ENCODE results near the gene HOXB1.

HOXB1 gene

DNA sequence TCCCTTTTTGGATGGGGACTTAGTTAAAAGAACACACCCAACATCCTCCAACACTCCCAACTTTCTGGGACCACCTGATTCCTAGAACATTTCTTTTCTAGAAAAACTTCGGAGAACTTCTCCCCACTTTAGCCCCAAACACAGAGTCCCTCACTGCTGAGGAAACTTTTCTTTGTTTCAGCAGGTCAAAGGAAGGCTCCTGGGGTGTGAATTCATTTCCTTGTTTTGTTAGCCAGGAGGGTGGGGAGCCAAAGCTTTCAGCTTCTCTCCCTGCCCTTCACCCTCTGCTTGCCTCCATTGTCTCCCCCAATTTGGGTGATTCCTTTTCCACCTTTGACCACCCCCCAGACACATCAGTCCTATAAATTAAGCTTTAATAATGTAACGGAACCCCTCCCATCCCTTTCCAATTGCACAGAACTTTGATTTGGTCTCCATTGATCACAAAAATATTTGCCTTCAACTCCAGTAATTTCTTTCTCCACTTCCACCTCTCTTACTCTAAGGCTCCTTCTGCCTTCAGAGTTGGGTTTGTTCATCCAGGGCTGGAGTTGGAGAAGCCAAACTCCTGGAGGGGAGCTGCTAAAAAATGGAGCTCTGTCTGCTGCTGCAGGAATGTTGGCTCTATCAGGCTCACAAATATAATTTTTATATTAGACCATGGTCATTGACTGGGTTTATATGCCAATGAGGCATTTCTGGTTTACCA lies 37.0 kb upstream of the HOXB1 start:
- no peak for DNase-seq (ENCODE audit: low read depth in 2 of 2)

DNA sequence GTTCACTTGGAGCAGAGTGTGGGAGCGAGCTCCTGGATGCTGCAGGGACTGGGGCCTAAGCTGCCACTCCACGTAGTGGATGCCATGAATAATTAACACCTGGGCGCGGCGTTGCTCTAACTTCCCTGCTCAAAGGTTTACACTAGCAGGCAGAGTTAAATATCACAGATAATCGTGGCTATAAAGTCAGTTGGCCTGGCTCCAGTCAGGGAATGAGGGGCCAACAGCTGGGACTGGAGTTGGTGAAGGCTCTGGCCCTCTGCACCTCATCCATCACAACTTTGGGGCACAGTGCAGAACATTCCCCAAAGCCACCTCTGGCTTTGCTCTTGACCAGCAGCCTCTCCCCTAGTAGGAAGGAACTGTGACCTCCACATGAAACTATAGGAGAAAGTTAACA lies 36.4 kb upstream of the HOXB1 start:
- no peak for DNase-seq (ENCODE audit: low read depth in 2 of 2)

- no peak for DNase-seq (ENCODE audit: low read depth in 2 of 2)
Measured at GRCh38 chr17:48566717-48567116, 35.9 kb upstream of the HOXB1 start.

GRCh38 chr17:48565925-48566710 lies 35.3 kb upstream of the HOXB1 start:
- no peak for DNase-seq (ENCODE audit: low read depth in 2 of 2)

DNA sequence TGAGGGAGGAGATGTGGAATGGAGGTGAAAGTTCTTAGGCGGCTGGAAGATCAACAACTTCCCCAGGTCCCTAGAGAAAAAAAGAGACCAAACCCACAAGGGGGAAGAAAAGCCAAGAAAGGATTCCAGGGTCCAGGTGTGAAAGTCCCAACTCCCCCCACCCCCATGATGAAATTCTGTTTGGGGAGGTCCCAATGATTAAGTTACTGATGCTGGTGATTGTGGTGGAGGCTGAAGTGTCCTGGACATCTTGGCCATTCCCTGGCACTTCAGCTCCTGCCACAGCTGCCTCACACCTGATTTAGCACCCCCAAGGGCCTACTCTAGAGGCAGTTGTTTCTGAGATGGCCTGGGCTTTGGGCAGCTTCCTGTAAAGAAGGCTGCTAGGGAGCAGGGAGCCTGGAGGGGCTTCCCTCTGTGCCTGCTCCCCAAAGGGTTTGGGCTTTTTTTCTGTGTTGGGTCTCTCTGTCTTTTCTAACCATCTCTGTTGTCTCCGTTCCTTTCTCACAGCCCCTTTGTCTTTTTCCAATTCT lies 34.3 kb upstream of the HOXB1 start:
- no peak for DNase-seq (ENCODE audit: low read depth in 2 of 2)

DNA sequence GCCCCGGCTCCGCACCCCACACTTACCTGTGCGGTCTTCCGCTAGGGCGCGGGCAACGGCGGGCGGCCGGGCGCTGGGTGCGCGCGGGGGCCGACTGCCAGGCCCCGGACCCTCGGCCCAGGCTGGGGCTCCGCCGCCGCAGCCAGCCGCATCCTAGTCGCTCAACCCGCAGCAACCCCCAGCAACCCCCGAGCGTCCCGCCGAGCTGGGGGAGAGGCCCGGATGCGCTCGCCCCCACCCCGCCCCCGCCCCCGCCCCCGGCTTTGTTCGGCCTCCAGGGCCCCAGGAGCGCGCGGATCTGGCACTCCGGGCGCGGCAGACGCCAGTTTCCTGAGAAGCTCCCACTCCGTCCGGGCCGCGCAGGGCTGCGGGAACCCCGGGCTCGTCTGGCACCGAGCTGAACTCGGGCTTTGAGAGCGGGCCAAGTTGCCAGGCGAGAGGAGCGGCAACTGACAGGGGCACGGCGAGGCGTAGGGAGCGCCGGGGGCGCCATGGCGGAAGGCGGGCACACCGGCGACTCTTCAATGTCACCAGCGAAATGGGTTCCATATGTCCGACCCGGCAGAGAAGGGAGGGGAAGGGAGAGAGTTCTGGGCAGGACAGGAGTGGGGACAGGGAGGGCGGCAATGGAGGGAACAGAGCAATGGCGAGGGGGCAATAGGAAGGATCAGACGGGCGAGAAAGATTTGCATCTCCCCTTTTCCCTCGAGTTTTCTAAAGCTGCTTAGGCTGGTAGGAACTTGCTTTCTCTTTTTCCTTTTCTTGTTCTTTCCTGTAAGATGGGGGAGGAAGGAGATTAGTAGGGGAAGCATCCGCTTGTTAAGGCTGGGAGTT lies 33.6 kb upstream of the HOXB1 start:
- DNase-seq (ENCODE audit: low read depth in 2 of 2): no peak

DNA sequence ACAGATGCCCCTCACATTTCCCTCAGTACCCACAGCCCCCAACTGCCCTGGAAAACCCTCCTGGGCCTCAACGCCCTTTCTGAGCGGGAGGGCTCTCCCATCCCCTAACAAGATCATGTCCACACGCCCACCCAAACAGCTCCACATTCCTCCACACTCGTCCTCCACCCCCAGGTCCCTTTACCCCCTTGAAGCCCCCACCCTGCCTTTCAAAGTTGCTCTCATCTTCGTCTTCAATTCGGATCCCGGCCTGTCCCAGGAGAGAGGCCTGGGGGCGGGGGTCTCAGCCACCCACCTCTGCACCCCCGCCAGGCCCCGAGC lies 33.0 kb upstream of the HOXB1 start:
- DNase-seq (ENCODE audit: low read depth in 2 of 2): no peak

- DNase-seq (ENCODE audit: low read depth in 2 of 2): no peak
Measured at GRCh38 chr17:48563385-48563838, 32.6 kb upstream of the HOXB1 start.

DNA sequence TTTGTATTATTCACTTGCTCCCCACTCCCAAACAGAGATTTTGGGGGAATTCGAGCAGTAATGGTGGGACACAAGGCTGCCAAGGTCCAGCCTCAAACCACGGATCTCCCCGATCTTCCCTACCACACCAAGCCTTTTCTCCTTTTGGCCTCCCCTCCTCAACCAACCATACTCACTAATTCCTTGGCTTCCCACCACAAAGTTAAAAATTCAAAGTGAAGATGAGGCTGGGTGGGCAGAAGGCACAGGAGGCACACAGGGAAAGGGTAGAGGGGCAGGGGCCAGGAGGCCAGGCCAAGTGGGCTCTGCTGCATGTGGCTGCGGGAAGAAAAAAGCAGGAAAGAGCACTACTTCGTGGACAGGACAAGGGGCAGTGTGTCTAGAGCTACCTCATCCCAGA lies 32.1 kb upstream of the HOXB1 start:
- DNase-seq (ENCODE audit: low read depth in 2 of 2): no peak

- no peak for DNase-seq (ENCODE audit: low read depth in 2 of 2)
Measured at GRCh38 chr17:48561884-48562810, 31.3 kb upstream of the HOXB1 start.

GRCh38 chr17:48559840-48560817 lies 29.3 kb upstream of the HOXB1 start:
- DNase-seq (ENCODE audit: low read depth in 2 of 2): no peak

- DNase-seq (ENCODE audit: low read depth in 2 of 2): no peak
Measured at GRCh38 chr17:48559122-48559839, 28.5 kb upstream of the HOXB1 start.

GRCh38 chr17:48558831-48559121 lies 28.0 kb upstream of the HOXB1 start:
- no peak for DNase-seq (ENCODE audit: low read depth in 2 of 2)

DNA sequence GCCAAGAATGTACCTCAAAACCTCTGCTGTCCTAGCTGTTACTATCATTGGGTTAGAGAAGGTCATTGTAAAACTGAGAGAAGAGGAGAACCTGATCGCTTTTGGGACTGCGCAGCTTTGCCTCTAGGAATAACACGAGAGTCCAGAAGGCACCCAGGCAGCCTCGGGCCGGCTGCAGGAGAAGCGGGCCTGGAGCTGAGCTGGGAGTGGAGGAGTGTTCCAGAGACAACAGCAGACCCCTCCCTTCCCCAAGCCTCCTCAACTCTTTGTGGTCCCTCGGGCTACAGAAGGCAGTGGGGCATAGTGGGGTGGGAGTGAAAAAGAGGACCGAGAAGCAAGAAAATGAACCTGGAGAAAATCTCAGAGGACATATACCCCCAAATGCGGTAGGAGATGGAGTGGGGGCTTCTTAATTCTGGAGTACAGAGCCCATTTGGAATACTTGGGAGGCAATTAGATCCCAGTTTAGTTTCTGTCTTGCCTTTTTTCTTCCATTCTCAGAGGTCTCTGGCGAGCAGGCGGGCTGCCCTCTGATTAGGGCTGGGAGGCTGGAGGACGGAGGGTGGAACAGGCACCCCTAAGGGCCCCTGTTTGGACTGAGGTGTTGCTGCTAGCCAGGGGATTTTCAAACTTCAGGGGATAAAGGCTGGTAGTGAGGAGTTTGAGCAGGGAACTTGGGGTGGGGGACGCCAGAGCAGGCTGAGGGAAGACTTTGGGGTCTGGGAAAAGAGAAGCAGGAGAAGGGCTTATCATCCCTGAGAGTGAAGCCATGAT lies 27.4 kb upstream of the HOXB1 start:
- no peak for DNase-seq (ENCODE audit: low read depth in 2 of 2)

GRCh38 chr17:48556576-48557401 lies 26.0 kb upstream of the HOXB1 start:
- no peak for DNase-seq (ENCODE audit: low read depth in 2 of 2)

DNA sequence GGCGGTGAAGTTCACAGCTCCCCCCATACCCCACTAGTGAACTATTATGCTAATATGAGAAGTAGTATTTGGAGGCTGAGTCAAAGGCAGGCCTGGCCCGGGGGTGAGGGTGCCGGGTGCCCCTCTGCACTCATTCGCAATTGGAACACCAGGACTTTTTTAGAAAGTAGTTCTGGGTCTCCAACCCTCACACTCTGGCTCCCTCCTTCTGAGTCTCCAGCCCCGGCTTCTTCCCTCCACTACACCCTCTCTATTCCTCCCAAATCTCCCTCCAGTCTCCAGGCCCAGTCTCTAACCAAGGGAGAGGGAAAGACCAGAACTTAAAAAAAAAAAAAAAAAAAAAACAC lies 25.4 kb upstream of the HOXB1 start:
- DNase-seq (ENCODE audit: low read depth in 2 of 2): no peak

DNA sequence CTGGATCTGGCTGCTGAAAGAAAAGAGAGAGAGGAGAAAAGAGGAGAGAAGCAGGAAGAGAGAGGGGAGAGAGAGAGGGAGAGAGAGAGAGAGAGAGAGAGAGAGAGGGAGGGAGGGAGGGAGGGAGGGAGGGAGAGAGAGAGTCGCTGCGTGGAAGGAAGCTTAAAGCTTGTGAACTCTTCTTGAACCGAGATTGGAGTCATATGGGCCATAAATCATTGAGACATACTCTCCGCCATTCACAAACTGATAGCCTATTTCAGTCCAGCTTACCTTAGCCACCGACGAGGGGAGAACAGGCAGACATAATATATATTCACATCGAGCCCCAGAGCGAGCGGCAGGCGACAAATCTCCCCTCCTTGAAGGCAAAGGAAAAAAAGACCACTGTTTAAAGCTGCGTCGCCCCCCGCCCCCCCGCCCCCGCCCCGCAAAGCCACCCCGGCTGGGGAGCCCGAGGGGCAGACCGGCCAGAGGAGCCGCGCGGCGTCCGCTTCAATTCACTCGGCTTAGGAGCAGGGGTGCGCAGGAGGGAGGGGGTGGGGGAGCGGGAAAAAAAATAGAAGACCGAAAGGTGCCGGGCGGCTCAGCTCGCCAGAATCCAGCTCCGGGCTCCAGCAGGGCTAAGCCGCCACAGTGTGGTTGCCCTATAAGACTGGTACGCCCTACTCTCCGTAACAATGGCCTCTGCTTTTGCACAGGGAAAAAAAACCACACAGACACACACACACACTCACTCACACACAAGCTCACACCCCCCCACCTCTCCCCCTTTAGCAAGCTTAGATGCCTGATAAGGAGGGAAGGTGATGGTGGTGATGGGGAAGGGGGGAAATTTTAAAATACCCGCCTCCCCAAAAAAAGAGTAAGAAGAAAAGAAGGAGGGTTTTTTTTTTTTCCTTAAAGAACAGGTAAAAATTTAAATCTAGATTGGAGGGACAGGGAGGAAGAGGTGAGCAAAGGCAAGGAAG lies 24.7 kb upstream of the HOXB1 start:
- DNase-seq (ENCODE audit: low read depth in 2 of 2): no peak

Measured in stimulated activated CD8-positive, alpha-beta memory T cell treated with anti-CD3 and anti-CD28 coated beads, Interleukin-7, amount 100 ng/mL, for 1 hour (primary cell).